Activated CD8-positive, alpha-beta memory T cell treated with anti-CD3 and anti-CD28 coated beads for 1 hour (primary cell): ENCODE data around the gene RAB8A.

Experiments
- DNase-seq, 2 donors: peaks; one replicate each; pipeline ENCODE4 v3.0.0-alpha.2; 2020; ENCODE audit warnings: low read depth in 1 of 2; ENCODE audit errors: extremely low read depth in 1 of 2

RAB8A gene

GRCh38 chr19:16136185-16136999 lies 24.7 kb downstream of the RAB8A start:
- no peak for DNase-seq

- no peak for DNase-seq
Measured at GRCh38 chr19:16139752-16140151, 28.1 kb downstream of the RAB8A start.

GRCh38 chr19:16141043-16141442 lies 29.4 kb downstream of the RAB8A start:
- DNase-seq = no peak

GRCh38 chr19:16142032-16142580 lies 30.4 kb downstream of the RAB8A start:
- DNase-seq = no peak

GRCh38 chr19:16143399-16144215 lies 31.9 kb downstream of the RAB8A start, which contains the start of gene HSH2D:
Gene HSH2D, plus strand, starts transcription at chr19:16143685. Its CDS starts 5,066 bp downstream, at chr19:16148751.
- DNase-seq = peak; percentile 32 to 72

- DNase-seq = no peak
Measured at GRCh38 chr19:16144216-16144581, 32.5 kb downstream of the RAB8A start.

- DNase-seq = no peak
Measured at GRCh38 chr19:16146112-16146511, 34.4 kb downstream of the RAB8A start.

- DNase-seq = no peak
Measured at GRCh38 chr19:16148443-16149229, 36.9 kb downstream of the RAB8A start.

GRCh38 chr19:16153582-16154336 lies 42.1 kb downstream of the RAB8A start:
- DNase-seq = no peak

GRCh38 chr19:16154557-16154956 lies 42.9 kb downstream of the RAB8A start:
- no peak for DNase-seq

GRCh38 chr19:16155128-16155527 lies 43.4 kb downstream of the RAB8A start:
- no peak for DNase-seq

- no peak for DNase-seq
Measured at GRCh38 chr19:16156904-16157303, 45.2 kb downstream of the RAB8A start.

- no peak for DNase-seq
Measured at GRCh38 chr19:16157601-16158000, 45.9 kb downstream of the RAB8A start.

- no peak for DNase-seq
Measured at GRCh38 chr19:16159655-16160054, 48.0 kb downstream of the RAB8A start.

GRCh38 chr19:16160445-16160942 lies 48.8 kb downstream of the RAB8A start:
- DNase-seq = no peak

- DNase-seq = no peak
Measured at GRCh38 chr19:16160943-16161560, 49.4 kb downstream of the RAB8A start.

- DNase-seq = no peak
Measured at GRCh38 chr19:16161840-16162239, 50.2 kb downstream of the RAB8A start.

- no peak for DNase-seq
Measured at GRCh38 chr19:16164222-16164890, 52.7 kb downstream of the RAB8A start.

- no peak for DNase-seq
Measured at GRCh38 chr19:16166417-16166816, 54.7 kb downstream of the RAB8A start.
